Sigmoid colon (tissue), 7 donors: ENCODE measurements around the gene TCEANC. TPM values are rescaled to one million over a fixed set of nuclear protein-coding genes. Genes with fewer than 3 reads are reported as not detected.
A peak's percentile ranks its signal among the peaks of the same experiment; 100 is the strongest.

Source experiments
- DNase-seq: peaks from one replicate; pipeline ENCODE4 v3.0.0-alpha.2; 2019
- H3K27ac ChIP-seq, 4 donors: fragments of 200-600 bp; sonication (generic); one replicate each; pipeline ENCODE4 v1.5.1; 2016 to 2019; ENCODE audit warnings: mild to moderate bottlenecking in 1 of 4
- H3K27me3 ChIP-seq, 3 donors: fragments of 200-600 bp; sonication (generic); one replicate each; pipeline ENCODE4 v1.5.1; 2019; ENCODE audit warnings: mild to moderate bottlenecking in 1 of 3
- H3K36me3 ChIP-seq, 4 donors: fragments of 200-600 bp; sonication (generic); one replicate each; pipeline ENCODE4 v1.5.1; 2016 to 2019
- H3K4me1 ChIP-seq, 4 donors: fragments of 200-600 bp; sonication (generic); one replicate each; pipeline ENCODE4 v1.5.1; 2017 to 2019
- H3K4me3 ChIP-seq, 4 donors: fragments of 200-600 bp; sonication (generic); one replicate each; pipeline ENCODE4 v1.5.1; 2017 to 2019; ENCODE audit warnings: mild to moderate bottlenecking in 2 of 4, moderate library complexity in 1 of 4
- H3K9me3 ChIP-seq, 4 donors: fragments of 200-600 bp in 3 of 4; sonication (generic) in 3 of 4; one replicate each; pipeline versions ENCODE4 v1.5.1 to v1.6.1; 2013 to 2019
- EP300 ChIP-seq, 4 donors: sonication (generic); formaldehyde crosslinking; IDR thresholded peaks; one replicate each; pipeline ENCODE4 v1.6.1; 2017; ENCODE audit warnings: antibody characterized with exemption in 4 of 4
- POLR2A ChIP-seq, 2 donors: fragments of 450-650 bp; IDR thresholded peaks; one replicate each; pipeline ENCODE4 v1.6.1; 2016; ENCODE audit warnings: antibody characterized with exemption in 2 of 2, mild to moderate bottlenecking in 2 of 2, moderate library complexity in 2 of 2
- POLR2AphosphoS5 ChIP-seq, 4 donors: sonication (generic); formaldehyde crosslinking; IDR thresholded peaks; one replicate each; pipeline ENCODE4 v1.6.1; 2017; ENCODE audit warnings: antibody characterized with exemption in 4 of 4
- WGBS, 2 donors: extraction: QIAGEN DNeasy Blood & Tissue Kit; methylation state at CpG; one replicate each; pipeline ENCODE4 v1.1.7; 2013; 5-methylcytosine and 5-hydroxymethylcytosine counted together
- intact Hi-C: fragments of 100-400 bp; cut with DNase I; formaldehyde crosslinking; loops from one replicate; pipeline ENCODE4 v1.15.1; 2023
- polyA plus RNA-seq, 3 donors: library from polyadenylated mRNA; stranded (reverse); fragments of 200-250 nt; gene quantifications; one replicate each; pipeline ENCODE4 v1.2.3, GENCODE V29; 2013
- total RNA-seq, 4 donors: library from RNA; depleted of rRNA; stranded (reverse); fragments of >200 nt; gene quantifications; one replicate each; pipeline ENCODE4 v1.1.0, GENCODE V29; 2016
- TF ChIP-seq, protein P1 (sequence below), 4 experiments: fragments of 450-650 bp in 3 of 4; fragments of 200-600 bp in 1 of 4; IDR thresholded peaks; one replicate each; pipeline ENCODE4 v1.5.1; 2016 to 2019; ENCODE audit warnings: antibody characterized with exemption in 4 of 4, mild to moderate bottlenecking in 3 of 4, moderate library complexity in 2 of 4
- donor health status: healthy with polysubstance abuse.
- donor health status: Bipolar disorder and iron deficiency.
- donor health status: healthy.

TCEANC gene
- total and polyA plus RNA-seq, 7 donors, result 1.2 to 8.7 (median 2.6) TPM

- H3K27ac ChIP-seq, result peak overlapping the region in 3 of 4 donors; percentile 8 to 56 (median 40)
- no peaks in the 10 kb centered on the region for H3K36me3 ChIP-seq
- H3K4me3 ChIP-seq, result no peak overlapping the region
- H3K27me3 ChIP-seq, result no peaks in the 10 kb centered on the region
- DNase-seq, result no peak
- intact Hi-C loops, result loop anchor here (5.0 to 10.0 kb wide), 4 partner anchors 37 to 861 kb away; partner anchors contain the start of genes PRPS2 and TMSB4X
- 87% methylated on average over 3 of the region's 3 CpGs for WGBS, 2 donors
- peaks cover 0 to 23% (median 9%) of the 10 kb centered on the region in 4 donors for H3K4me1 ChIP-seq
- TF ChIP-seq EP300 (IDR thresholded peaks at IDR 0.05) (no peak), POLR2AphosphoS5 (IDR thresholded peaks at IDR 0.05) (no peak), POLR2A (IDR thresholded peaks at IDR 0.05) (no peak)
- TF ChIP-seq, protein P1, sequence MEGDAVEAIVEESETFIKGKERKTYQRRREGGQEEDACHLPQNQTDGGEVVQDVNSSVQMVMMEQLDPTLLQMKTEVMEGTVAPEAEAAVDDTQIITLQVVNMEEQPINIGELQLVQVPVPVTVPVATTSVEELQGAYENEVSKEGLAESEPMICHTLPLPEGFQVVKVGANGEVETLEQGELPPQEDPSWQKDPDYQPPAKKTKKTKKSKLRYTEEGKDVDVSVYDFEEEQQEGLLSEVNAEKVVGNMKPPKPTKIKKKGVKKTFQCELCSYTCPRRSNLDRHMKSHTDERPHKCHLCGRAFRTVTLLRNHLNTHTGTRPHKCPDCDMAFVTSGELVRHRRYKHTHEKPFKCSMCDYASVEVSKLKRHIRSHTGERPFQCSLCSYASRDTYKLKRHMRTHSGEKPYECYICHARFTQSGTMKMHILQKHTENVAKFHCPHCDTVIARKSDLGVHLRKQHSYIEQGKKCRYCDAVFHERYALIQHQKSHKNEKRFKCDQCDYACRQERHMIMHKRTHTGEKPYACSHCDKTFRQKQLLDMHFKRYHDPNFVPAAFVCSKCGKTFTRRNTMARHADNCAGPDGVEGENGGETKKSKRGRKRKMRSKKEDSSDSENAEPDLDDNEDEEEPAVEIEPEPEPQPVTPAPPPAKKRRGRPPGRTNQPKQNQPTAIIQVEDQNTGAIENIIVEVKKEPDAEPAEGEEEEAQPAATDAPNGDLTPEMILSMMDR (IDR thresholded peaks at IDR 0.05), result no peak
- H3K9me3 ChIP-seq, result no peaks in the 10 kb centered on the region
These were observed 2.7 kb downstream of the TCEANC start for GRCh38 chrX:13655674-13656073.

DNA sequence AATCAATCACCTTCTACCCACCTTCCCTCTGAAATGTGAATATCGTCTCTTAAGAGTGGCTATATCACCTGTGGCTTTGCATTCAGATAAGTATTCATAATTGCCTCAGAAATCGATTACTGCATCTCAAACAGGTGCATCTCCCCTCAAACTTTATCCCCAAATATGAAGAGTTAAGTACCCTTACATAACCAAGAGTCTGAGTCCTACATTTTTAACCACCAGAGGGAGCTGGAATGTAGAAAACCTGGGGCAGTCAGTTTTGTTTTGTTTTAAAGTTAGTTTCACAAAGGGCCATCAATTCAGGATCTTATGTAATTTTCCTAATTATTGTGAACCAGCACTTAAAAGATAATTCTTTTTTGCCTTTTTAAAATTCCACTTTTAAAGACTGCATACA lies 5.7 kb downstream of the TCEANC start:
- 11 to 22% methylated on average over 2 of the region's 2 CpGs for WGBS, 2 donors
- H3K36me3 ChIP-seq, result no peaks in the 10 kb centered on the region
- H3K4me3 ChIP-seq, result no peak overlapping the region
- no peaks in the 10 kb centered on the region for H3K27me3 ChIP-seq
- intact Hi-C loops, result loop anchor here (2.0 to 10.0 kb wide), 7 partner anchors 34 to 864 kb away; partner anchors contain the start of genes OFD1, PRPS2, TMSB4X and TRAPPC2
- TF ChIP-seq, protein P1 (IDR thresholded peaks at IDR 0.05), result peak; percentile 44 to 62 (median 56)
- no peak for TF ChIP-seq POLR2A (IDR thresholded peaks at IDR 0.05)
- no peak for DNase-seq
- no peaks in the 10 kb centered on the region for H3K9me3 ChIP-seq
- peaks cover 0 to 40% (median 6%) of the 10 kb centered on the region in 4 donors for H3K4me1 ChIP-seq
- H3K27ac ChIP-seq, result peak overlapping the region; percentile 19 to 69 (median 61)

DNA sequence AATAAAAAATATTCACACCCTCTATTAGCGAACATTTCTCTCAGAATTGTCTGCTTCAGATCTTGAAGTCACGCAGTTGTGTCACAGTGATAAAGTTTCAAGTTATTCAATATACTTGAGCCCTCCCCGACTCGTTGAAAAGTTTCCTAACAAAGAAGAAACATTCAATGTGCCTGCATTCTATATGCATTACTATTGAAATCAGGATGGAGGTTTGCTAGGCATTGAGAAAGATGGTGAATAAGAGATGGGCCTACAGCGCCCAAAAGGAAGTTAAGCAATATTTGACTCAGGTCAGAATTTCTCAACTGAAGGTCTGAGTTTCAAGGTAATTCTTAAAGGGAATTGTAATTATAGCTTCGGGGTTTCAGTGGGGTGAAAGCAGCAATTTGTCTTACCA lies 6.1 kb downstream of the TCEANC start:
- peaks cover 0 to 36% (median 4%) of the 10 kb centered on the region in 4 donors for H3K4me1 ChIP-seq
- intact Hi-C loops, result loop anchor here (2.0 to 10.0 kb wide), 7 partner anchors 33 to 864 kb away; partner anchors contain the start of genes OFD1, PRPS2, TMSB4X and TRAPPC2
- H3K9me3 ChIP-seq, result no peaks in the 10 kb centered on the region
- H3K4me3 ChIP-seq, result no peak overlapping the region
- WGBS, 2 donors, result 48 to 56% methylated on average over 6 of the region's 6 CpGs
- TF ChIP-seq POLR2AphosphoS5 (IDR thresholded peaks at IDR 0.05) (no peak), EP300 (IDR thresholded peaks at IDR 0.05) (no peak), POLR2A (IDR thresholded peaks at IDR 0.05) (no peak)
- TF ChIP-seq, protein P1 (IDR thresholded peaks at IDR 0.05), result no peak
- no peak for DNase-seq
- H3K27me3 ChIP-seq, result no peaks in the 10 kb centered on the region
- H3K36me3 ChIP-seq, result no peaks in the 10 kb centered on the region
- peak overlapping the region; percentile 19 to 69 (median 61) for H3K27ac ChIP-seq

DNA sequence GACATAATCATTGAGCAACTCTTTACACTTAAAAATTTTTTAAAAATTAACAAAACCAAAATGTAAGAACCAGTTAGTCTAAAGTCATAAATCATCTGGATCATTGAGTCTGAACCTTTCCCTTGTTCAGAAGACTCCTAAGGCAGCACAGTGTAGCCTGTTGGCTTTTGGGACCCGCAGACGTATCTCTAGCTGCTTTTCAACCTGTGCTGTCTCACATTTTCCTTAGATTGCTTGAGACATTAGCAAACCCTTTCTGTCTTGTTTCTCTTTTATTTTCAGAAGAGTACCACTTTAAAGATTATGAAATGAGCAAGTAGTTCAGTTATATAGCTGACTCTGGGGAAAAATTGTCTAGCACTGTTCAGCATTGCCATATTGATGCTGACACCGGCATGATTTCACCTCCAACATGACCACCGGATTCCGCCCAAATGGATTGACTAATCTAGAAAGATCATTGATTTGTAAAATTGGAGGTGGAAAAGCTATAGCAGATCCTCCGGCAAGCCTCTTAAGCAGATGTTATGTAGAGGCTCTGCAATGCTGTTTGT lies 8.9 kb downstream of the TCEANC start:
- Histone ChIP-seq H3K27me3 (no peaks in the 10 kb centered on the region), H3K27ac (peak overlapping the region; percentile 58 to 80 (median 76)), H3K4me3 (peak overlapping the region in 3 of 4 donors; percentile 20 to 28 (median 20)), H3K9me3 (no peaks in the 10 kb centered on the region), H3K4me1 (peaks cover 0 to 22% (median 3%) of the 10 kb centered on the region in 4 donors), H3K36me3 (no peaks in the 10 kb centered on the region)
- intact Hi-C loops, result no loop called here
- DNase-seq, result no peak
- TF ChIP-seq EP300 (IDR thresholded peaks at IDR 0.05), result no peak
- no peak for TF ChIP-seq POLR2A (IDR thresholded peaks at IDR 0.05)
- TF ChIP-seq, protein P1 (IDR thresholded peaks at IDR 0.05), result no peak
- no peak for TF ChIP-seq POLR2AphosphoS5 (IDR thresholded peaks at IDR 0.05)
- WGBS, 2 donors, result 64 to 66% methylated on average over 6 of the region's 6 CpGs
